A549 (cell line): ENCODE measurements around the gene AIRE.

ENCODE experiments used
- CEBPB ChIP-seq, 2 experiments: fragments of >200 bp in 1 of 2; sonication (Bioruptor Twin) in 1 of 2; formaldehyde crosslinking in 1 of 2; IDR thresholded peaks; 2 replicates each; pipeline ENCODE4 v1.6.1; 2012 to 2016
- EP300 ChIP-seq, 2 experiments: fragments of >200 bp; sonication (Bioruptor Twin); formaldehyde crosslinking; IDR thresholded peaks; 2 replicates in 1 of 2; 3 replicates in 1 of 2; pipeline ENCODE4 v1.6.1; 2016 to 2017
- JUNB ChIP-seq: fragments of >200 bp; sonication (Bioruptor Twin); formaldehyde crosslinking; IDR thresholded peaks from 2 replicates; pipeline ENCODE4 v1.6.1; 2016
- POLR2A ChIP-seq: IDR thresholded peaks from 2 replicates; pipeline ENCODE4 v1.6.1; 2012; ENCODE audit warnings: mild to moderate bottlenecking, low read length
- TF ChIP-seq, protein P1 (sequence below): fragments of 200-600 bp; sonication (generic); IDR thresholded peaks from 2 replicates; pipeline ENCODE4 v1.6.1; 2016; ENCODE audit warnings: antibody characterized with exemption, mild to moderate bottlenecking, moderate library complexity
- TF ChIP-seq, protein P2 (sequence below): fragments of >200 bp; sonication (Bioruptor Twin); formaldehyde crosslinking; IDR thresholded peaks from 3 replicates; pipeline ENCODE4 v1.5.1; 2016

DNA sequence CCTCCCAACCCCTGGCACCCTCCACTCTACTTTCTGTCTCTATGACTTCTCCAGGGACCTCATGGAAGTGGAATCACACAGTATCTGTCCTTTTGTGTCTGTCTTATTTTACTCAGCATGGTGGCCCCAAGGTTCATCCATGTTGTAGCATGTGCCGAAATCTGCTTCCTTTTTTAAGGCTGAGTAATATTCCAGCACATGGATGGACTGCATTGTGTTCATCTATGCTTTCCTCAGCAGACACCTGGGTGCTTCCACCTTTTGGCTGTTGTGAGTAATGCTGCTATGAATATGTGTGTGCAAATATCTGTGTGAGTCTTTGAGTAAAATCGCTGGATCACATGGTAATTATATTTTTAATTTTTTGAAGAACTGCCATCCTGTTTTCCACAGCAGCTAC is 12.6 kb downstream of the AIRE start:
- TF ChIP-seq, protein P1, sequence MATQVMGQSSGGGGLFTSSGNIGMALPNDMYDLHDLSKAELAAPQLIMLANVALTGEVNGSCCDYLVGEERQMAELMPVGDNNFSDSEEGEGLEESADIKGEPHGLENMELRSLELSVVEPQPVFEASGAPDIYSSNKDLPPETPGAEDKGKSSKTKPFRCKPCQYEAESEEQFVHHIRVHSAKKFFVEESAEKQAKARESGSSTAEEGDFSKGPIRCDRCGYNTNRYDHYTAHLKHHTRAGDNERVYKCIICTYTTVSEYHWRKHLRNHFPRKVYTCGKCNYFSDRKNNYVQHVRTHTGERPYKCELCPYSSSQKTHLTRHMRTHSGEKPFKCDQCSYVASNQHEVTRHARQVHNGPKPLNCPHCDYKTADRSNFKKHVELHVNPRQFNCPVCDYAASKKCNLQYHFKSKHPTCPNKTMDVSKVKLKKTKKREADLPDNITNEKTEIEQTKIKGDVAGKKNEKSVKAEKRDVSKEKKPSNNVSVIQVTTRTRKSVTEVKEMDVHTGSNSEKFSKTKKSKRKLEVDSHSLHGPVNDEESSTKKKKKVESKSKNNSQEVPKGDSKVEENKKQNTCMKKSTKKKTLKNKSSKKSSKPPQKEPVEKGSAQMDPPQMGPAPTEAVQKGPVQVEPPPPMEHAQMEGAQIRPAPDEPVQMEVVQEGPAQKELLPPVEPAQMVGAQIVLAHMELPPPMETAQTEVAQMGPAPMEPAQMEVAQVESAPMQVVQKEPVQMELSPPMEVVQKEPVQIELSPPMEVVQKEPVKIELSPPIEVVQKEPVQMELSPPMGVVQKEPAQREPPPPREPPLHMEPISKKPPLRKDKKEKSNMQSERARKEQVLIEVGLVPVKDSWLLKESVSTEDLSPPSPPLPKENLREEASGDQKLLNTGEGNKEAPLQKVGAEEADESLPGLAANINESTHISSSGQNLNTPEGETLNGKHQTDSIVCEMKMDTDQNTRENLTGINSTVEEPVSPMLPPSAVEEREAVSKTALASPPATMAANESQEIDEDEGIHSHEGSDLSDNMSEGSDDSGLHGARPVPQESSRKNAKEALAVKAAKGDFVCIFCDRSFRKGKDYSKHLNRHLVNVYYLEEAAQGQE, result no peak
- TF ChIP-seq EP300 (IDR thresholded peaks at IDR 0.05) (no peak), CEBPB (IDR thresholded peaks at IDR 0.05) (no peak), JUNB (no peak), POLR2A (no peak)
- TF ChIP-seq, protein P2, sequence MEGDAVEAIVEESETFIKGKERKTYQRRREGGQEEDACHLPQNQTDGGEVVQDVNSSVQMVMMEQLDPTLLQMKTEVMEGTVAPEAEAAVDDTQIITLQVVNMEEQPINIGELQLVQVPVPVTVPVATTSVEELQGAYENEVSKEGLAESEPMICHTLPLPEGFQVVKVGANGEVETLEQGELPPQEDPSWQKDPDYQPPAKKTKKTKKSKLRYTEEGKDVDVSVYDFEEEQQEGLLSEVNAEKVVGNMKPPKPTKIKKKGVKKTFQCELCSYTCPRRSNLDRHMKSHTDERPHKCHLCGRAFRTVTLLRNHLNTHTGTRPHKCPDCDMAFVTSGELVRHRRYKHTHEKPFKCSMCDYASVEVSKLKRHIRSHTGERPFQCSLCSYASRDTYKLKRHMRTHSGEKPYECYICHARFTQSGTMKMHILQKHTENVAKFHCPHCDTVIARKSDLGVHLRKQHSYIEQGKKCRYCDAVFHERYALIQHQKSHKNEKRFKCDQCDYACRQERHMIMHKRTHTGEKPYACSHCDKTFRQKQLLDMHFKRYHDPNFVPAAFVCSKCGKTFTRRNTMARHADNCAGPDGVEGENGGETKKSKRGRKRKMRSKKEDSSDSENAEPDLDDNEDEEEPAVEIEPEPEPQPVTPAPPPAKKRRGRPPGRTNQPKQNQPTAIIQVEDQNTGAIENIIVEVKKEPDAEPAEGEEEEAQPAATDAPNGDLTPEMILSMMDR, result no peak
